Fibroblast of mammary gland (primary cell): ENCODE results near the gene KRT84.
A peak's percentile ranks its signal among the peaks of the same experiment; 100 is the strongest.

ENCODE experiments used
- DNase-seq: peaks from one replicate; pipeline ENCODE4 v3.0.0-alpha.2; 2010; ENCODE audit warnings: low read depth
- H3K4me3 ChIP-seq: 2 replicates; pipeline ENCODE4 v1.5.1; 2011; ENCODE audit warnings: low read depth, mild to moderate bottlenecking, low read length, moderate library complexity; ENCODE audit not compliant: control insufficient read depth
- TF ChIP-seq, protein P1 (sequence below): conservative IDR thresholded peaks from 2 replicates; pipeline ENCODE4 v1.5.1; 2011; ENCODE audit warnings: low read depth, low read length, inconsistent platforms; ENCODE audit not compliant: control insufficient read depth, insufficient read depth

Gene KRT84

DNA sequence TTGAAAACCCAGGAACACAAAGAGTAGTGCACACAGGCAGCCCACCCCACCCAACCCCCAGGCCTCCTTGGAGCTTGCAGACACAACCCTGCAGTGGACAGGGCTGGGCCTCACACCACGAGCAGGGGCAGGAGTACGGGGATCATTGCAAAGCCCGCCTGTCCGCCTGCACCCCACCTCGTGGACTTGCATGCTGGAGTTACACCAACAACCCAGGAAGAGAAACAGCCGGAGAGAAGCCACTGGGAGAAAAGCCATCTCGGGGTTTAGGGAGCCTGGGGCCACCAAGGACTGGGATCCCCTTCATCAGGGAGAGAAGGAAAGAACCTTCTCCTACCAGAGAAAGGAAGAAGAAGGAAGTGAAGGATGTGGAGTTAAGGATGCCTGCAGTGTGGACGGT is 8.2 kb downstream of the KRT84 start:
- no peak for DNase-seq
- no peak overlapping the region for H3K4me3 ChIP-seq
- TF ChIP-seq, protein P1, sequence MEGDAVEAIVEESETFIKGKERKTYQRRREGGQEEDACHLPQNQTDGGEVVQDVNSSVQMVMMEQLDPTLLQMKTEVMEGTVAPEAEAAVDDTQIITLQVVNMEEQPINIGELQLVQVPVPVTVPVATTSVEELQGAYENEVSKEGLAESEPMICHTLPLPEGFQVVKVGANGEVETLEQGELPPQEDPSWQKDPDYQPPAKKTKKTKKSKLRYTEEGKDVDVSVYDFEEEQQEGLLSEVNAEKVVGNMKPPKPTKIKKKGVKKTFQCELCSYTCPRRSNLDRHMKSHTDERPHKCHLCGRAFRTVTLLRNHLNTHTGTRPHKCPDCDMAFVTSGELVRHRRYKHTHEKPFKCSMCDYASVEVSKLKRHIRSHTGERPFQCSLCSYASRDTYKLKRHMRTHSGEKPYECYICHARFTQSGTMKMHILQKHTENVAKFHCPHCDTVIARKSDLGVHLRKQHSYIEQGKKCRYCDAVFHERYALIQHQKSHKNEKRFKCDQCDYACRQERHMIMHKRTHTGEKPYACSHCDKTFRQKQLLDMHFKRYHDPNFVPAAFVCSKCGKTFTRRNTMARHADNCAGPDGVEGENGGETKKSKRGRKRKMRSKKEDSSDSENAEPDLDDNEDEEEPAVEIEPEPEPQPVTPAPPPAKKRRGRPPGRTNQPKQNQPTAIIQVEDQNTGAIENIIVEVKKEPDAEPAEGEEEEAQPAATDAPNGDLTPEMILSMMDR, result no peak

DNA sequence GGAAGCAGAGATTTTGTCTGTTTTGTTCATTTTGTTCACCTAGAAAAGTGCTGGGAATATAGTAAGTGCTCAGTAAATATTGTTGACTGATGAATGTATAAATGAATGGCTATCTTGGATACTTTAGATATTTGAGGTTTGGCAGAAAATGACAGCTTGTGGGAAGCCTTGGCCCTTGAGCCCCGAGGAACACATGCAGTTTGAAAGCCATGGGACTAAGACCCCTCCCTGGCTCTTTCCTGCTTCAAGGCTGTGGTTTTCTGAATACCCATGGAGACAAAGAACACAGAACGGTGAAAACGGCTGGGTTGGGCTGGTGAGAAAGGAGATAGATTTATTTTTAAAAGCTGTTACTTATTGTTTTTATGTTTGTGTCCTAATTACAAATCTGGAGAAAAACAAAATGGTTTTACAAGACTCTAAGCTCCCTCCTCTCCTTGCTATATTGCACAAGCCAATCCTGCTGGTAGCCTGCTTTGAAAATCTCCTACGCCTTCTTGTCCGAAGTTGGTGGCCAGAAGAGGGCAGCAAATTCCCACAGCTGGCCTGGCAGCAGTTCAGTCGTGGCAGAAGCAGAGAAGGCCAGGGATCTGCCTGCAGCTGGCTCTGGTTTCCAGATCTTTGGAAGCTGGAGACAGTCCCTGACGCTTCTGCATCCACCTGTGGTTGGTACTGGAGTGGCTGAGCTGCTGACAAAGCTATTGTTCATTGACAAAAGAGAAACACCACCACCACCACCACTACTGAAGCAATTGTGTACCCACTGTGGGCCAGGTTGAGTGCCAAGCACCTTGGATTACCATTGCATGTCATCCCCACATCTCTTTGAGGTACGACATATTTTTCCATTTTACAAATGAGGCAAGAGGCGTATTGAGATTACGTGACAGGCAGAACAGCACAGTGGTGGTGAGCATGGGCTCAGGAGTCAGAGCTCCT is 13.0 kb downstream of the KRT84 start:
- no peak overlapping the region for H3K4me3 ChIP-seq
- TF ChIP-seq, protein P1, result peak; percentile 97
- peak; percentile 86 for DNase-seq

- DNase-seq, result no peak
- no peak overlapping the region for H3K4me3 ChIP-seq
- TF ChIP-seq, protein P1, result no peak
These were observed 13.7 kb downstream of the KRT84 start for GRCh38 chr12:52371716-52372115.

DNA sequence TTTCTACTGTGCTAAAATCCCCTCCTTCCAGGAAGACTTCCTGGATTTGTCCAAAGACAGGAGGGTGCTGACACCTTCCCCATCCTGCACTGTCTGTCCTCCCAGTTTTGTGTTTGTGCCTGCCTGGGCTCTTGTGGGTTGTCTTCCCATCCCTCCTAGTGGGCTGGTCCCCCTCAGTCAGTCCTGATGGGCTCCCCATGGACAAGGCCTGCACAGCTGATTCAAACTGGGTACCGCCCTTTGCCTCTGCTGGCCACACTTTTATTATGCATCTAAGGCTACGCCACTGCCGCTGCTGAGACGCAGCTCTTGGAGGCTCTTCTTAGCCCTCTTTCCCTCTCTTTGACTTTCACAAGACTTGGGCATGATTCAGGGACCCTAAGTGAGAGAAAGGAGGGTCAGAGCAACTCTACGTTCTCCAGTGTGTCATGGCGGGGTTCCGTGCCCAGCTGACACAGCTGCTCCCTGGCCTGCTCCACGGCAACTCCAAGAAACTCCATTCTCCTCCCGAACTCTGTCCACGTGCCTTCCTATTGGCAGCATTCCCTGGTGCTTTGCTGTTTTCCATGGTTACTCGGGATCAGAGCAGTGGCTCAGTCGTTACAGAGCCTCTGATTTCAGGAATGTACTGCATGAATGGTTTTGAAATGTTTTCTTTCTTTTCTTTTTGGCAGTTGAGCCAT is 14.4 kb downstream of the KRT84 start:
- H3K4me3 ChIP-seq, result no peak overlapping the region
- TF ChIP-seq, protein P1, result no peak
- peak; percentile 67 for DNase-seq

DNA sequence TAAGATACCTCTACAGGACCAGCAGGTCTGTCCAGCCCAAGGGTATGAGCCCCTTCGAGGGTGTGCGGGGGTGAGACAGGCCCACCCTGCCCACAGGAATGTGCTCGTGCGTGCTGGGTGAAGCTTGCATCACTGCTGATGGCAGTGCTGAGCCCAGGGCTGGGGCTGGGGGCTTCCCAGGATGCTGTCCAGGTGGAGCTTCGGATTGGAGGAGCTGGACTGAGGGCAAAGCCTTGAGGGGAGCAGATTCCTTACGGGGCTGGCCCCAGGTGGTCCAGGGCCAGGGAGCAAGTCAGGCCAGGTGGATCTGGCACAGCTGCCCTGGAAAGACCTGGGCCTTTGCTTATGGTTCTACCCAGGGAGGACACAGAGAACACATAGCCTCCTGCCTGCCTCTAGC is 15.6 kb downstream of the KRT84 start:
- no peak overlapping the region for H3K4me3 ChIP-seq
- TF ChIP-seq, protein P1, result no peak
- no peak for DNase-seq

- H3K4me3 ChIP-seq, result no peak overlapping the region
- DNase-seq, result no peak
- TF ChIP-seq, protein P1, result no peak
These were observed 16.2 kb downstream of the KRT84 start for GRCh38 chr12:52369211-52369610.
